ENCODE data around the gene FNDC7.
A peak's percentile ranks its signal among the peaks of the same experiment; 100 is the strongest.

Gene FNDC7

DNA sequence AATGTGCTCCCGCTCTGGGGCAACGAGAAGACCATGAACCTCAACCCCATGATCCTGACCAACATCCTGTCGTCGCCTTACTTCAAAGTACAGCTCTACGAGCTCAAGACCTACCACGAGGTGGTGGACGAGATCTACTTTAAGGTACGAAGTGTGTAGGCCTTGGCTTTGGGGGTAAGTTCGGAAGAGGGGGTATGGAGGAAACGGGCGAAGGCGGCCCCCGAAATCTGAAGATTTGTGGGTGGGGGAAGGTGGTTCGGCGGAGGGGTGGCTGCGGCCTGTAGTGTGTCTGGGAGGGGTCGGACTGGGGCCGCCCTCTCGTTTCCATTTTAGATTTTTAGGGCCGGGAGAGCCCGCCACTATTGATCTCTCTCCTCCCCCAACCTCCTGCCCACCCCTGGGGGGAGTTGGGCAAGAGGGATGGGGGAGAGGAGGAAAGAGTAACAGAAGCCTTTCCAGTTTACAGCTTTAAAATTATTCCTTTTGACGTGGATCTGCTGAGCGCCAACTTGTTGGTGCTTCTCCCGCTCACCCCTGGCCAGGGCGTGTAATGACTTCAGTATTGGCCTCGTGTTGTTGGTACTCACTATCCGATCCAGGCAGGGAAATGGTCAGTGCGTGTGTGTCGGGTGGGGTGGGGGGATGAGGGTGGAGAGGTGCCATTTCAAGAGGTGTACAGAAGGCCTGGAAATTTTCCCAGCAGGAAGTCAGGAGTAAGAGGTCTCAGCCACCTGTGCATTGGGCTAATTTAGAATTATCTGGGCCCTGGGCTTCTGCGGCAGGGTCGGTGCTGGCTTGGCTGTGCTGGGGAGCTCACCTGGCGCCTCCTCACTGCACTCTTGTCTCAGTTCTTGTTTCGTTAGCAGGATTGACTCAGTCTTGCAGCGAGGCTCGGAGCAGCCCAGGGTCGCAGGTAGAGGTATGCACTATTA, 19.7 kb upstream of the FNDC7 start:
- peaks cover 23 to 40% of the 10 kb centered on the region in 2 experiments for H3K36me3 ChIP-seq (ENCODE audit: control insufficient read depth in 2 of 2, insufficient read depth in 1 of 2, low read length in 2 of 2)
- H3K27ac ChIP-seq (ENCODE audit: extremely low read depth, low read depth, low read length): peak overlapping the region; percentile 81
- no peaks in the 10 kb centered on the region for H3K9me3 ChIP-seq (ENCODE audit: control insufficient read depth, insufficient read depth, low read depth, low read length)
- ChIA-PET CTCF (interaction anchor here (0.6 to 1.5 kb wide), 8 partner anchors 46 to 1667 kb away, joined by 3 to 7 read pairs (median 3); no protein-coding TSS in a partner anchor), POLR2A (interaction anchor here (0.8 to 3.0 kb wide), 18 partner anchors 11 to 492 kb away, joined by 3 to 33 read pairs (median 6); partner anchors contain the start of genes CLCC1, EEIG2, FNDC7 and SLC25A24)
- H3K4me1 ChIP-seq (ENCODE audit: control insufficient read depth, insufficient read depth, low read length): 0 out of 2 replicates have a peak, but pooled peaks cover 3% of the 10 kb centered on the region
- peak overlapping the region; percentile 72 for H3K4me3 ChIP-seq (ENCODE audit: low read depth, low read length)
- TF ChIP-seq ZEB2 (tag by site-specific recombination; IDR thresholded peaks at IDR 0.05) (0 out of 2 replicates have a peak, but pooled peaks have one; percentile 1), ZBTB20 (tag by site-specific recombination; IDR thresholded peaks at IDR 0.05) (peak; percentile 25; the same call in 1 of the 2 replicates), SP2 (tag by site-specific recombination; IDR thresholded peaks at IDR 0.05) (peak; percentile 16), ZSCAN16 (tag by site-specific recombination; IDR thresholded peaks at IDR 0.05) (no peak), ZNF366 (tag by site-specific recombination; conservative IDR thresholded peaks at IDR 0.05) (peak; percentile 76; the same call in 1 of the 2 replicates), TCF7L2 (IDR thresholded peaks at IDR 0.05; ENCODE audit: borderline replicate concordance, low read depth, low read length) (peak; percentile 28; the same call in 1 of the 2 replicates), ZFHX2 (tag by site-specific recombination; conservative IDR thresholded peaks at IDR 0.05) (0 out of 2 replicates have a peak, but pooled peaks have one; percentile 22), GLIS1 (tag by site-specific recombination; IDR thresholded peaks at IDR 0.05) (peak; percentile 8; the same call in 1 of the 2 replicates), ZNF670 (tag by site-specific recombination; IDR thresholded peaks at IDR 0.05; ENCODE audit: low read depth) (no peak), SP3 (tag by site-specific recombination; IDR thresholded peaks at IDR 0.05) (peak; percentile 73), SCRT2 (tag by site-specific recombination; IDR thresholded peaks at IDR 0.05) (peak; percentile 76), ZFP69B (tag by site-specific recombination; IDR thresholded peaks at IDR 0.05) (0 out of 2 replicates have a peak, but pooled peaks have one; percentile 24), SCRT1 (tag by site-specific recombination; IDR thresholded peaks at IDR 0.05; ENCODE audit: borderline replicate concordance) (0 out of 2 replicates have a peak, but pooled peaks have one; percentile 53), FEZF1 (tag by site-specific recombination; IDR thresholded peaks at IDR 0.05) (peak; percentile 88), ZNF600 (tag by site-specific recombination; IDR thresholded peaks at IDR 0.05) (peak; percentile 27; the same call in 1 of the 2 replicates), ZNF169 (tag by site-specific recombination; IDR thresholded peaks at IDR 0.05) (no peak)
- TF ChIP-seq, protein P1, sequence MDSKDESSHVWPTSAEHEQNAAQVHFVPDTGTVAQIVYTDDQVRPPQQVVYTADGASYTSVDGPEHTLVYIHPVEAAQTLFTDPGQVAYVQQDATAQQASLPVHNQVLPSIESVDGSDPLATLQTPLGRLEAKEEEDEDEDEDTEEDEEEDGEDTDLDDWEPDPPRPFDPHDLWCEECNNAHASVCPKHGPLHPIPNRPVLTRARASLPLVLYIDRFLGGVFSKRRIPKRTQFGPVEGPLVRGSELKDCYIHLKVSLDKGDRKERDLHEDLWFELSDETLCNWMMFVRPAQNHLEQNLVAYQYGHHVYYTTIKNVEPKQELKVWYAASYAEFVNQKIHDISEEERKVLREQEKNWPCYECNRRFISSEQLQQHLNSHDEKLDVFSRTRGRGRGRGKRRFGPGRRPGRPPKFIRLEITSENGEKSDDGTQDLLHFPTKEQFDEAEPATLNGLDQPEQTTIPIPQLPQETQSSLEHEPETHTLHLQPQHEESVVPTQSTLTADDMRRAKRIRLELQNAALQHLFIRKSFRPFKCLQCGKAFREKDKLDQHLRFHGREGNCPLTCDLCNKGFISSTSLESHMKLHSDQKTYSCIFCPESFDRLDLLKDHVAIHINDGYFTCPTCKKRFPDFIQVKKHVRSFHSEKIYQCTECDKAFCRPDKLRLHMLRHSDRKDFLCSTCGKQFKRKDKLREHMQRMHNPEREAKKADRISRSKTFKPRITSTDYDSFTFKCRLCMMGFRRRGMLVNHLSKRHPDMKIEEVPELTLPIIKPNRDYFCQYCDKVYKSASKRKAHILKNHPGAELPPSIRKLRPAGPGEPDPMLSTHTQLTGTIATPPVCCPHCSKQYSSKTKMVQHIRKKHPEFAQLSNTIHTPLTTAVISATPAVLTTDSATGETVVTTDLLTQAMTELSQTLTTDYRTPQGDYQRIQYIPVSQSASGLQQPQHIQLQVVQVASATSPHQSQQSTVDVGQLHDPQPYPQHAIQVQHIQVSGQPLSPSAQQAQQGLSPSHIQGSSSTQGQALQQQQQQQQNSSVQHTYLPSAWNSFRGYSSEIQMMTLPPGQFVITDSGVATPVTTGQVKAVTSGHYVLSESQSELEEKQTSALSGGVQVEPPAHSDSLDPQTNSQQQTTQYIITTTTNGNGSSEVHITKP (tag by site-specific recombination; IDR thresholded peaks at IDR 0.05): peak; percentile 46; the same call in 1 of the 2 replicates
- TF ChIP-seq, protein P2, sequence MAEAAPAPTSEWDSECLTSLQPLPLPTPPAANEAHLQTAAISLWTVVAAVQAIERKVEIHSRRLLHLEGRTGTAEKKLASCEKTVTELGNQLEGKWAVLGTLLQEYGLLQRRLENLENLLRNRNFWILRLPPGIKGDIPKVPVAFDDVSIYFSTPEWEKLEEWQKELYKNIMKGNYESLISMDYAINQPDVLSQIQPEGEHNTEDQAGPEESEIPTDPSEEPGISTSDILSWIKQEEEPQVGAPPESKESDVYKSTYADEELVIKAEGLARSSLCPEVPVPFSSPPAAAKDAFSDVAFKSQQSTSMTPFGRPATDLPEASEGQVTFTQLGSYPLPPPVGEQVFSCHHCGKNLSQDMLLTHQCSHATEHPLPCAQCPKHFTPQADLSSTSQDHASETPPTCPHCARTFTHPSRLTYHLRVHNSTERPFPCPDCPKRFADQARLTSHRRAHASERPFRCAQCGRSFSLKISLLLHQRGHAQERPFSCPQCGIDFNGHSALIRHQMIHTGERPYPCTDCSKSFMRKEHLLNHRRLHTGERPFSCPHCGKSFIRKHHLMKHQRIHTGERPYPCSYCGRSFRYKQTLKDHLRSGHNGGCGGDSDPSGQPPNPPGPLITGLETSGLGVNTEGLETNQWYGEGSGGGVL (tag by site-specific recombination; IDR thresholded peaks at IDR 0.05): peak; percentile 89
- TF ChIP-seq, protein P3, sequence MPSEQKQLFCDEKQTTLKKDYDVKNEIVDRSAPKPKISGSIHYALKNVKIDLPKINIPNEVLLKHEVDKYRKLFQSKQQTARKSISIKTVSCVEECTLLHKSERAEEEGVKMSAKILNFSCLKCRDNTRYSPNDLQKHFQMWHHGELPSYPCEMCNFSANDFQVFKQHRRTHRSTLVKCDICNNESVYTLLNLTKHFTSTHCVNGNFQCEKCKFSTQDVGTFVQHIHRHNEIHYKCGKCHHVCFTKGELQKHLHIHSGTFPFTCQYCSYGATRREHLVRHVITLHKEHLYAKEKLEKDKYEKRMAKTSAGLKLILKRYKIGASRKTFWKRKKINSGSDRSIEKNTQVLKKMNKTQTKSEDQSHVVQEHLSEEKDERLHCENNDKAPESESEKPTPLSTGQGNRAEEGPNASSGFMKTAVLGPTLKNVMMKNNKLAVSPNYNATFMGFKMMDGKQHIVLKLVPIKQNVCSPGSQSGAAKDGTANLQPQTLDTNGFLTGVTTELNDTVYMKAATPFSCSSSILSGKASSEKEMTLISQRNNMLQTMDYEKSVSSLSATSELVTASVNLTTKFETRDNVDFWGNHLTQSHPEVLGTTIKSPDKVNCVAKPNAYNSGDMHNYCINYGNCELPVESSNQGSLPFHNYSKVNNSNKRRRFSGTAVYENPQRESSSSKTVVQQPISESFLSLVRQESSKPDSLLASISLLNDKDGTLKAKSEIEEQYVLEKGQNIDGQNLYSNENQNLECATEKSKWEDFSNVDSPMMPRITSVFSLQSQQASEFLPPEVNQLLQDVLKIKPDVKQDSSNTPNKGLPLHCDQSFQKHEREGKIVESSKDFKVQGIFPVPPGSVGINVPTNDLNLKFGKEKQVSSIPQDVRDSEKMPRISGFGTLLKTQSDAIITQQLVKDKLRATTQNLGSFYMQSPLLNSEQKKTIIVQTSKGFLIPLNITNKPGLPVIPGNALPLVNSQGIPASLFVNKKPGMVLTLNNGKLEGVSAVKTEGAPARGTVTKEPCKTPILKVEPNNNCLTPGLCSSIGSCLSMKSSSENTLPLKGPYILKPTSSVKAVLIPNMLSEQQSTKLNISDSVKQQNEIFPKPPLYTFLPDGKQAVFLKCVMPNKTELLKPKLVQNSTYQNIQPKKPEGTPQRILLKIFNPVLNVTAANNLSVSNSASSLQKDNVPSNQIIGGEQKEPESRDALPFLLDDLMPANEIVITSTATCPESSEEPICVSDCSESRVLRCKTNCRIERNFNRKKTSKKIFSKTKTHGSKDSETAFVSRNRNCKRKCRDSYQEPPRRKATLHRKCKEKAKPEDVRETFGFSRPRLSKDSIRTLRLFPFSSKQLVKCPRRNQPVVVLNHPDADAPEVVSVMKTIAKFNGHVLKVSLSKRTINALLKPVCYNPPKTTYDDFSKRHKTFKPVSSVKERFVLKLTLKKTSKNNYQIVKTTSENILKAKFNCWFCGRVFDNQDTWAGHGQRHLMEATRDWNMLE (tag by site-specific recombination; conservative IDR thresholded peaks at IDR 0.05; ENCODE audit: low read depth): no peak
- TF ChIP-seq, protein P4, sequence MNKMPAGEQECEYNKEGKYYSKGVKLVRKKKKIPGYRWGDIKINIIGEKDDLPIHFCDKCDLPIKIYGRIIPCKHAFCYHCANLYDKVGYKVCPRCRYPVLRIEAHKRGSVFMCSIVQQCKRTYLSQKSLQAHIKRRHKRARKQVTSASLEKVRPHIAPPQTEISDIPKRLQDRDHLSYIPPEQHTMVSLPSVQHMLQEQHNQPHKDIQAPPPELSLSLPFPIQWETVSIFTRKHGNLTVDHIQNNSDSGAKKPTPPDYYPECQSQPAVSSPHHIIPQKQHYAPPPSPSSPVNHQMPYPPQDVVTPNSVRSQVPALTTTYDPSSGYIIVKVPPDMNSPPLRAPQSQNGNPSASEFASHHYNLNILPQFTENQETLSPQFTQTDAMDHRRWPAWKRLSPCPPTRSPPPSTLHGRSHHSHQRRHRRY (tag by site-specific recombination; IDR thresholded peaks at IDR 0.05): no peak
- TF ChIP-seq, protein P5, sequence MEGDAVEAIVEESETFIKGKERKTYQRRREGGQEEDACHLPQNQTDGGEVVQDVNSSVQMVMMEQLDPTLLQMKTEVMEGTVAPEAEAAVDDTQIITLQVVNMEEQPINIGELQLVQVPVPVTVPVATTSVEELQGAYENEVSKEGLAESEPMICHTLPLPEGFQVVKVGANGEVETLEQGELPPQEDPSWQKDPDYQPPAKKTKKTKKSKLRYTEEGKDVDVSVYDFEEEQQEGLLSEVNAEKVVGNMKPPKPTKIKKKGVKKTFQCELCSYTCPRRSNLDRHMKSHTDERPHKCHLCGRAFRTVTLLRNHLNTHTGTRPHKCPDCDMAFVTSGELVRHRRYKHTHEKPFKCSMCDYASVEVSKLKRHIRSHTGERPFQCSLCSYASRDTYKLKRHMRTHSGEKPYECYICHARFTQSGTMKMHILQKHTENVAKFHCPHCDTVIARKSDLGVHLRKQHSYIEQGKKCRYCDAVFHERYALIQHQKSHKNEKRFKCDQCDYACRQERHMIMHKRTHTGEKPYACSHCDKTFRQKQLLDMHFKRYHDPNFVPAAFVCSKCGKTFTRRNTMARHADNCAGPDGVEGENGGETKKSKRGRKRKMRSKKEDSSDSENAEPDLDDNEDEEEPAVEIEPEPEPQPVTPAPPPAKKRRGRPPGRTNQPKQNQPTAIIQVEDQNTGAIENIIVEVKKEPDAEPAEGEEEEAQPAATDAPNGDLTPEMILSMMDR (tag by site-specific recombination; IDR thresholded peaks at IDR 0.05): peak; percentile 87; the same call in 1 of the 2 replicates

All from HEK293 (cell line).